Measurements from ENCODE around the gene ZNF862. TPM values are rescaled to one million over a fixed set of nuclear protein-coding genes. Genes with fewer than 3 reads are reported as not detected.

ZNF862 gene
- total and polyA plus RNA-seq, 2 experiments from 2014 or later, result 0.94 to 2.3 TPM

DNA sequence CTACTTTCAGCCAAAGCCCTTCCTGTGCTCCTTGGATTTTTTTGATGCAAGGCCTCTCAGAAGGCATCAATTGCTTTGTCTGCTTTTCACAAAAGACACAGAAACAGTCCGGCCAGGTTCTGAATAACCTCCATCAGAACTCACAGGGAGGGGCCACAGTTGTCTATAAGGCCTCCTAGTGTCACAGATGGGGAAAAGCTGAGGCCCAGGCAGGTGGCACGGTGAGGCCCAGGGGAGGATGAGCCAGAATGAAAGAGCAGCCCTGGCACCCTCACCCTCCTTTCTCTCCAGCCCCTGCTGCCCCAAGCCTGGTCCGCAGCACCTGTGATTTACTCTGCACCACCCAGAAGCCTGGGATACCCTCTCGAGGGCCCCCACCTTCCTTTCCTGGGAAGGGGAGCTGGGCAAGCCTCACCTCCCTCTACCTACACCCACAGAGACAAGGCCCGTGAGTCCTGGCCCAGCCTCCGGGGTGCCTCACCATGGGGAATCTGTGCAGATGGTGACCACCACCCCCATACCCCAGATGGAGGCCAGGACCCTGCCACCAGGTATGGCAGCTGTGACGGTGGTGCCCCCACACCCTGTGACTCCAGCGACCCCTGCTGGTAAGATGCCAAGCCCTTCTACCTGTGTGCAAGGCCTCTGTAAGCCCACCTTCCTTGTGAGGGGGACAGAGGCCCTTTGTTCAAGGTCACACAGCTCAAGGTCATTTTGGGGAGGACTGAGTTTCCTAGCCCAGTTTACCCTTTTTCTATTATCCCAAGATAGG, 38.6 kb upstream of the ZNF862 start:
- H3K27me3 Mint-ChIP-seq (ENCODE audit: insufficient read depth, low read depth, poor library complexity), result peaks cover 10% of the 10 kb centered on the region
- Histone ChIP-seq H3K4me3 (no peak overlapping the region), H3K27ac (ENCODE audit: low read depth) (no peak overlapping the region), H3K27me3 (ENCODE audit: insufficient read depth) (no peaks in the 10 kb centered on the region), H3K79me2 (replicated peaks; ENCODE audit: insufficient read depth) (no peaks in the 10 kb centered on the region), H3F3A (replicated peaks; ENCODE audit: low read depth) (no peaks in the 10 kb centered on the region), H2AFZ (no peak overlapping the region), H3K4me2 (no peak overlapping the region), H4K20me1 (replicated peaks; ENCODE audit: insufficient read depth) (no peaks in the 10 kb centered on the region), H3K36me3 (ENCODE audit: insufficient read depth) (no peaks in the 10 kb centered on the region), H3K9me2 (ENCODE audit: insufficient read depth) (no peaks in the 10 kb centered on the region), H3K4me1 (ENCODE audit: insufficient read depth) (no peaks in the 10 kb centered on the region)
- ATAC-seq, result peak; percentile 75
- peaks cover under 1% of the 10 kb centered on the region; the same call in 2 of the 3 replicates for H3K4me1 Mint-ChIP-seq
- H3K4me3 Mint-ChIP-seq, result no peak overlapping the region
- DNase-seq (ENCODE audit: low spot score), result peak; percentile 82
- no peak for TF ChIP-seq JUNB (IDR thresholded peaks at IDR 0.05; ENCODE audit: unreplicated experiment)
- TF ChIP-seq CTCF (conservative IDR thresholded peaks at IDR 0.05; ENCODE audit: low read depth in 2 of 2), result peak; percentile 76 to 98
- H3K36me3 Mint-ChIP-seq (ENCODE audit: low read depth), result no peaks in the 10 kb centered on the region
- no peaks in the 10 kb centered on the region for H3K9me3 Mint-ChIP-seq
- H3K27ac Mint-ChIP-seq, result peak overlapping the region; percentile 81; the same call in 1 of the 2 replicates

- Mint-ChIP-seq H3K27ac (peak overlapping the region; percentile 81; the same call in 1 of the 2 replicates), H3K9me3 (no peaks in the 10 kb centered on the region)
- no peak overlapping the region for H3K4me2 ChIP-seq
Observed at GRCh38 chr7:149800169-149800555, 38.0 kb upstream of the ZNF862 start.

More at GRCh38 chr7:149800169-149800555, 38.0 kb upstream of the ZNF862 start:
- Mint-ChIP-seq H3K4me3 (no peak overlapping the region; the same call in 2 of the 3 replicates), H3K4me1 (no peaks in the 10 kb centered on the region; the same call in 1 of the 3 replicates), H3K27me3 (ENCODE audit: insufficient read depth, low read depth, poor library complexity) (peaks cover 5% of the 10 kb centered on the region), H3K36me3 (ENCODE audit: low read depth) (no peaks in the 10 kb centered on the region)
- Histone ChIP-seq H3K9me2 (ENCODE audit: insufficient read depth) (no peaks in the 10 kb centered on the region), H3K4me3 (no peak overlapping the region), H3K79me2 (replicated peaks; ENCODE audit: insufficient read depth) (no peaks in the 10 kb centered on the region), H3K27me3 (ENCODE audit: insufficient read depth) (no peaks in the 10 kb centered on the region), H3K4me1 (ENCODE audit: insufficient read depth) (no peaks in the 10 kb centered on the region), H3K36me3 (ENCODE audit: insufficient read depth) (no peaks in the 10 kb centered on the region), H4K20me1 (replicated peaks; ENCODE audit: insufficient read depth) (no peaks in the 10 kb centered on the region), H2AFZ (no peak overlapping the region), H3F3A (replicated peaks; ENCODE audit: low read depth) (no peaks in the 10 kb centered on the region), H3K27ac (ENCODE audit: low read depth) (no peak overlapping the region)
- TF ChIP-seq CREB1 (CRISPR knock-in tag; IDR thresholded peaks at IDR 0.05; ENCODE audit: low read depth) (no peak), CTCF (conservative IDR thresholded peaks at IDR 0.05; ENCODE audit: low read depth in 2 of 2) (peak in 1 of 2 experiments; percentile 5; a peak in 1 of 4 replicates)
- DNase-seq (ENCODE audit: low spot score) (no peak), ATAC-seq (no peak)
